Epidermal melanocyte (primary cell): ENCODE data around the gene ASF1B.
A peak's percentile ranks its signal among the peaks of the same experiment; 100 is the strongest.

Experiments used
- DNase-seq: peaks from one replicate; pipeline ENCODE4 v3.0.0; 2011; ENCODE audit warnings: low spot score; ENCODE audit not compliant: insufficient read length

Gene ASF1B

GRCh38 chr19:14111486-14111885, 24.9 kb downstream of the ASF1B start:
- no peak for DNase-seq

- no peak for DNase-seq
Measured at GRCh38 chr19:14110650-14111049, 25.7 kb downstream of the ASF1B start.

GRCh38 chr19:14107581-14108461, 28.6 kb downstream of the ASF1B start:
- DNase-seq: no peak

GRCh38 chr19:14106840-14107239, 29.5 kb downstream of the ASF1B start:
- DNase-seq: no peak

GRCh38 chr19:14105680-14106079, 30.7 kb downstream of the ASF1B start:
- DNase-seq: no peak

- no peak for DNase-seq
Measured at GRCh38 chr19:14103310-14103709, 33.1 kb downstream of the ASF1B start.

- DNase-seq: no peak
Measured at GRCh38 chr19:14102756-14103155, 33.6 kb downstream of the ASF1B start.

GRCh38 chr19:14102102-14102696, 34.2 kb downstream of the ASF1B start:
- DNase-seq: no peak

GRCh38 chr19:14101003-14101545, 35.3 kb downstream of the ASF1B start:
- no peak for DNase-seq

- DNase-seq: no peak
Measured at GRCh38 chr19:14097532-14098151, 38.7 kb downstream of the ASF1B start.

- no peak for DNase-seq
Measured at GRCh38 chr19:14096272-14096992, 40.0 kb downstream of the ASF1B start.

GRCh38 chr19:14094854-14095253, 41.5 kb downstream of the ASF1B start:
- no peak for DNase-seq

GRCh38 chr19:14093117-14093823, 43.1 kb downstream of the ASF1B start:
- no peak for DNase-seq

GRCh38 chr19:14091813-14092462, 44.5 kb downstream of the ASF1B start:
- DNase-seq: no peak

GRCh38 chr19:14091081-14091812, 45.1 kb downstream of the ASF1B start:
- no peak for DNase-seq

GRCh38 chr19:14090509-14091080, 45.8 kb downstream of the ASF1B start, which contains the start of gene SAMD1:
SAMD1 (minus strand) TSS chr19:14090751.
- DNase-seq: peak; percentile 93

GRCh38 chr19:14089662-14090508, 46.5 kb downstream of the ASF1B start:
- DNase-seq: peak; percentile 66

- no peak for DNase-seq
Measured at GRCh38 chr19:14089412-14089661, 47.1 kb downstream of the ASF1B start.
